Measurements from ENCODE around the gene SUPT4H1. TPM values are rescaled to one million over a fixed set of nuclear protein-coding genes. Genes with fewer than 3 reads are reported as not detected.

The SUPT4H1 gene
- total and polyA plus RNA-seq, 9 of the 15 experiments (the other 6 are each of a cell fraction or from before 2014, with no cell fraction given): 62.1 to 320 (median 117) TPM

DNA sequence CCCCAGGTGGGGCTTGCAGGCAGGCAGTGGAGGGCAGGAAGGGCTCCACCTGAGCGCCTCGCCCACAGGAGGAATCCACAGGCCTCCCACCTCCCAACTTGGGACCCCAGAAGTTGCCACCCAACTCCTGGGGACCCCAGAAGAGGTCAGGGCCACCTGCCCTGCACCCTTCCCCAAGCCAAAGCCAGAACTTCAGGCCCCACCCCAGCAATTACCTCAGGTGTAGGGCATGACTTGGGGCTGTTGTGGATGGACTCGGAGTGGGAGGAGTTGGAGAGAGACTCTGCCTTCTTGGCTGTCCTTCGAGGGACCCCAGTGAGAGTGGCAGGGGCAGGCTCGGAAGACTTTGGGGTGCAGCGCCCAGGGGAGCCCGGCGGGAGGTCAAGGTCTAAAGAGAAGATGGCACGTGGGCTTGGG is 33.9 kb downstream of the SUPT4H1 start:
- POLR2A ChIA-PET: interaction anchor here (0.5 to 4.3 kb wide), 7 partner anchors 8 to 313 kb away, joined by 3 to 42 read pairs (median 10); partner anchors contain the start of genes LPO and TSPOAP1
- Histone ChIP-seq H3K4me3 (no peak overlapping the region), H3K4me2 (ENCODE audit: insufficient read depth, low read length) (no peak overlapping the region), H3K27ac (ENCODE audit: extremely low read depth, low read depth, low read length) (no peak overlapping the region), H2AFZ (ENCODE audit: low read depth, low read length) (no peak overlapping the region), H3K4me1 (replicated peaks in 1 of 2; ENCODE audit: control insufficient read depth in 2 of 2, insufficient read depth in 2 of 2, low read length in 2 of 2) (peaks cover 0 to 22% of the 10 kb centered on the region in 2 experiments; a peak in 3 of 5 replicates), H3K27me3 (ENCODE audit: control insufficient read depth in 2 of 2, insufficient read depth in 2 of 2, low read length in 2 of 2) (no peaks in the 10 kb centered on the region), H4K20me1 (replicated peaks; ENCODE audit: control insufficient read depth, insufficient read depth, low read length) (no peaks in the 10 kb centered on the region), H3K36me3 (ENCODE audit: control insufficient read depth, insufficient read depth, low read length) (no peaks in the 10 kb centered on the region), H3K79me2 (ENCODE audit: control insufficient read depth, insufficient read depth, low read length) (no peaks in the 10 kb centered on the region), H3K9me3 (replicated peaks; ENCODE audit: control insufficient read depth, insufficient read depth, low read depth, low read length) (no peaks in the 10 kb centered on the region), H3K9me1 (ENCODE audit: control insufficient read depth, insufficient read depth, low read length) (no peaks in the 10 kb centered on the region), H3K9ac (ENCODE audit: insufficient read depth in 1 of 2, low read depth in 2 of 2, low read length in 2 of 2) (no peak overlapping the region; a peak in 1 of 4 replicates)
- FAIRE-seq: no peak
- ATAC-seq: no peak
- 77% methylated on average over 9 of the region's 9 CpGs for WGBS (ENCODE audit: insufficient coverage, low coverage, missing lambda C conversion rate)
- CTCF ChIA-PET (ENCODE audit: low intra/inter-chr PET ratio): interaction anchor here (1.1 to 2.3 kb wide), 2 partner anchors 99 to 130 kb away, joined by 5 to 18 read pairs; partner anchors contain the start of gene RNF43
- TF ChIP-seq ESRRA (IDR thresholded peaks at IDR 0.05; ENCODE audit: borderline replicate concordance, low read depth) (no peak), ZNF445 (CRISPR knock-in tag; IDR thresholded peaks at IDR 0.05; ENCODE audit: low read depth) (no peak), SAFB (IDR thresholded peaks at IDR 0.05; ENCODE audit: borderline replicate concordance, low read depth, low read length) (no peak), HDGF (IDR thresholded peaks at IDR 0.05) (no peak), CEBPG (CRISPR knock-in tag; IDR thresholded peaks at IDR 0.05) (no peak), CEBPG (tag; conservative IDR thresholded peaks at IDR 0.05 in 1 of 2, IDR thresholded peaks at IDR 0.05 in 1 of 2) (no peak), KLF6 (CRISPR knock-in tag; IDR thresholded peaks at IDR 0.05; ENCODE audit: borderline replicate concordance) (no peak), BCL6 (CRISPR knock-in tag; IDR thresholded peaks at IDR 0.05) (no peak), ZNF23 (CRISPR knock-in tag; IDR thresholded peaks at IDR 0.05) (no peak), KAT7 (CRISPR knock-in tag; IDR thresholded peaks at IDR 0.05; ENCODE audit: borderline replicate concordance) (no peak), SREBF1 (IDR thresholded peaks at IDR 0.05; ENCODE audit: borderline replicate concordance, low read depth, low read length) (no peak), CC2D1A (IDR thresholded peaks at IDR 0.05) (no peak), ZNF384 (IDR thresholded peaks at IDR 0.05; ENCODE audit: low read depth, low read length) (no peak)
- TF ChIP-seq, protein P1, sequence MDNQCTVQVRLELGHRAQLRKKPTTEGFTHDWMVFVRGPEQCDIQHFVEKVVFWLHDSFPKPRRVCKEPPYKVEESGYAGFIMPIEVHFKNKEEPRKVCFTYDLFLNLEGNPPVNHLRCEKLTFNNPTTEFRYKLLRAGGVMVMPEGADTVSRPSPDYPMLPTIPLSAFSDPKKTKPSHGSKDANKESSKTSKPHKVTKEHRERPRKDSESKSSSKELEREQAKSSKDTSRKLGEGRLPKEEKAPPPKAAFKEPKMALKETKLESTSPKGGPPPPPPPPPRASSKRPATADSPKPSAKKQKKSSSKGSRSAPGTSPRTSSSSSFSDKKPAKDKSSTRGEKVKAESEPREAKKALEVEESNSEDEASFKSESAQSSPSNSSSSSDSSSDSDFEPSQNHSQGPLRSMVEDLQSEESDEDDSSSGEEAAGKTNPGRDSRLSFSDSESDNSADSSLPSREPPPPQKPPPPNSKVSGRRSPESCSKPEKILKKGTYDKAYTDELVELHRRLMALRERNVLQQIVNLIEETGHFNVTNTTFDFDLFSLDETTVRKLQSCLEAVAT (IDR thresholded peaks at IDR 0.05): no peak
- TF ChIP-seq, protein P2, sequence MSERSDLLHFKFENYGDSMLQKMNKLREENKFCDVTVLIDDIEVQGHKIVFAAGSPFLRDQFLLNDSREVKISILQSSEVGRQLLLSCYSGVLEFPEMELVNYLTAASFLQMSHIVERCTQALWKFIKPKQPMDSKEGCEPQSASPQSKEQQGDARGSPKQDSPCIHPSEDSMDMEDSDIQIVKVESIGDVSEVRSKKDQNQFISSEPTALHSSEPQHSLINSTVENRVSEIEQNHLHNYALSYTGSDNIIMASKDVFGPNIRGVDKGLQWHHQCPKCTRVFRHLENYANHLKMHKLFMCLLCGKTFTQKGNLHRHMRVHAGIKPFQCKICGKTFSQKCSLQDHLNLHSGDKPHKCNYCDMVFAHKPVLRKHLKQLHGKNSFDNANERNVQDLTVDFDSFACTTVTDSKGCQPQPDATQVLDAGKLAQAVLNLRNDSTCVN (CRISPR knock-in tag; IDR thresholded peaks at IDR 0.05): no peak
- TF ChIP-seq, protein P3, sequence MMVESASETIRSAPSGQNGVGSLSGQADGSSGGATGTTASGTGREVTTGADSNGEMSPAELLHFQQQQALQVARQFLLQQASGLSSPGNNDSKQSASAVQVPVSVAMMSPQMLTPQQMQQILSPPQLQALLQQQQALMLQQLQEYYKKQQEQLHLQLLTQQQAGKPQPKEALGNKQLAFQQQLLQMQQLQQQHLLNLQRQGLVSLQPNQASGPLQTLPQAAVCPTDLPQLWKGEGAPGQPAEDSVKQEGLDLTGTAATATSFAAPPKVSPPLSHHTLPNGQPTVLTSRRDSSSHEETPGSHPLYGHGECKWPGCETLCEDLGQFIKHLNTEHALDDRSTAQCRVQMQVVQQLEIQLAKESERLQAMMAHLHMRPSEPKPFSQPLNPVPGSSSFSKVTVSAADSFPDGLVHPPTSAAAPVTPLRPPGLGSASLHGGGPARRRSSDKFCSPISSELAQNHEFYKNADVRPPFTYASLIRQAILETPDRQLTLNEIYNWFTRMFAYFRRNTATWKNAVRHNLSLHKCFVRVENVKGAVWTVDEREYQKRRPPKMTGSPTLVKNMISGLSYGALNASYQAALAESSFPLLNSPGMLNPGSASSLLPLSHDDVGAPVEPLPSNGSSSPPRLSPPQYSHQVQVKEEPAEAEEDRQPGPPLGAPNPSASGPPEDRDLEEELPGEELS (CRISPR knock-in tag; IDR thresholded peaks at IDR 0.05; ENCODE audit: borderline replicate concordance): no peak
- in situ Hi-C loops (cut with MboI) (no loop called here), intact Hi-C loops (cut with micrococcal nuclease) (no loop called here)
- DNase-seq (ENCODE audit: extremely low read depth in 1 of 4, low spot score in 3 of 4): no peak
- BruUV-seq (replicated peaks): no TSS peak
